GM18868 (cell line): ENCODE data around the gene ARSB.
"Not testable (repeated sequence)": the region's sequence is repeated elsewhere in the genome, so short reads cannot be mapped to it uniquely, and the experiment has no call there.

Source experiments
- ATAC-seq: cut with Tn5 transposase; IDR thresholded peaks from one replicate; pipeline ENCODE4 v1.9.1; 2021; ENCODE audit warnings: mild to moderate bottlenecking, moderate library complexity; ENCODE audit not compliant: unreplicated experiment

ARSB gene

DNA sequence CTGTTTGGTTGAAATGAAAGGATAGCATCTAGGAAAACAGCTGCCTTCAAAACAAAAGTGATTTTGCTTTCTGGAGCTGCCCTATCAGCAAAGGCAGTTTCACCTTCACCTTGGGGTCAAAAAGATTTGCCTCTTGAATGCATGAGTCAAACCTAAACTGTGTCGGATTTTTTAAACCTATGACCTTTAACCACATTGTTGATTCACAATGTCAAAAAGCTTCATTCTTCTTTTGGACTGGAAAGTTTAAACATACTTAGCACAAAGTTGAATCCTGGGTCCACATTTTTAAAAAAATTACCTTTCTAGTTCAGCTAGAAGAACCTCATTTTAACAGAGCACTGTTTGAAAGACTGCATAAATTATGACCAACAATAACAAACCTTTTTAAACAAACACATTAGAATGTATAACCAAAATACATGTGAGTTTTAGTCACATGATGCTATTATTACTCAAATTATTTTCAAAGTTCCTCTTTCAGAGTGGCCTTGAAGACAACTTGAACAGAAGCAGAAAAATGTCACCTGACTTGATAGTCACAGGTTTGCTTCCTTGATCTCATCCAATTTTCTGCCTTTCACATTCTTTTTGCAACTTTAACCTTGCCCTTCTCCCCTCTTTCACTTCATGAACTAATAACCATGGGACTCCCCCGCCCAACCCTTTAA, 226.8 kb downstream of the ARSB start:
- ATAC-seq, result peak; percentile 58

- ATAC-seq, result peak; percentile 34
Observed at GRCh38 chr5:78757269-78758053, 227.6 kb downstream of the ARSB start.

GRCh38 chr5:78756858-78757257, 228.3 kb downstream of the ARSB start:
- ATAC-seq, result no peak

GRCh38 chr5:78755822-78756429, 229.2 kb downstream of the ARSB start:
- no peak for ATAC-seq

DNA sequence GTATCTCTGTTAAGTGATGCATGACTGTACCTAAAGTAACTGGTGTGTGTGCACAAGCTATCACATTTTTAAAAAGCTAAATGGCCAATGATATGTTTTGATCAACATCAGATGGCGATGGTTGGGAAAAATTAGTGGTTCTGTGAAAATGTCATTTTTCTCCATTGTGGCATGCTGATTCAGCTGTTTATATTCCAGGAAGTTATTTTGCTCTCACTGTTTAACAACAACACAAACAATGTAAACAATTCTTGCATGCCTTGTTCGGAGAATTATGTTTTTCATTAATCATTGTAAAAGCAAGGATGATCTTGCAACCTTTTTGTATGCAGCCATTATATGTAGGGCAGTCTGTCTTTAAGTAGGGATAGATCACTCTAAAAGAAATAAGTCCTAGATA, 230.5 kb downstream of the ARSB start:
- ATAC-seq, result no peak

- ATAC-seq, result no peak
Observed at GRCh38 chr5:78753093-78753531, 232.0 kb downstream of the ARSB start.

- ATAC-seq, result no peak
Observed at GRCh38 chr5:78751872-78752271, 233.2 kb downstream of the ARSB start.

- no peak for ATAC-seq
Observed at GRCh38 chr5:78750281-78750680, 234.8 kb downstream of the ARSB start.

DNA sequence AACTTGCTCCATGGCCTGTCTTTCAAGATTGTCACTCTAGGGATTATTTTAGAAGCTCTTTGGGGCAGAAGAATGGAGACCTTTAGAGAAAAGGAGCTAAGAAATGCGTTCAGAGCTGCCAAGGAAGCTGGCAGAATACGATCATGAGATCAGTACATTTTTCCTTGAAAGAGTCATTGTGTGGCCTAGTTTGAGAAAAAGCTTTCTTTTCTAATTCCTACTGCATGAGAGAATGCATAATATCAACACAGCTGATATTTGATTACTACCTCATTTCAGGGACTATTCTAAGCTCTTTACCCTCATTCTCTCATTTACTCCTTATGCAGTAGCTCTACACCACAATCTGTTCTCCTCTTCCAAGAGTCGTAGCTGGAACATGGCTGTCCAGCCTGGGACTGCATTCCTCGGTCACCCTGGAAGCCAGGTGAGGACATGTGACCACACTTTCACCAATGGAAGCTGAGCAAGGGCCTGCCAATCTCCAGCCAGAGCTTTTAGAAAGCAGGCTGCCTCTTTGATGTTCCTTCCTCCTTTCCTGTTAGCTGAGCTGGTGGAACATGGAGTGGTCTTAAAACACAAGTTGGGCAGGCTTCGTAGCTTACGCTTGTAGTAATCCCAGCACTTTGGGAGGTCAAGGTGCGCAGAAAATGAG, 237.3 kb downstream of the ARSB start:
- ATAC-seq, result no peak

- ATAC-seq, result no peak
Observed at GRCh38 chr5:78747055-78747454, 238.1 kb downstream of the ARSB start.

- no peak for ATAC-seq
Observed at GRCh38 chr5:78746021-78746770, 238.9 kb downstream of the ARSB start.

- ATAC-seq, result no peak
Observed at GRCh38 chr5:78744951-78745534, 240.1 kb downstream of the ARSB start.

DNA sequence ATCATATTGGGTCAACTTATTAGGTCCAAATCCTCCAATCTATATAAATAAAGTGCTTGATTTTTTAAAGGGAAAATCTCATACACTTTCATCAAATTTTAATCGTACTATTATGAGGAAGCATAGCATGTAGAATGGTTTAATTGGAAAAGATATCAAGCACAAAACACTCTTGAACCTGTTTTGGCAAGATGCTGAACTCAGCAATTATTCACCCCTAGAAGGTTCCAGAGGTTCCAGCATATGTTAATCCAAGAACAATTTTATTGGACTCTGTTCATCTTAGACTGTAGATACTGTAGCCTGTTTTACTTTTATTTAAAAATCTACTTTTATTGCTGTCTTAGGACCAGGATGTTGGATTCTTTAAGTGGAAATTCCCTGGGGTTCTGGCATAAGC, 244.1 kb downstream of the ARSB start:
- ATAC-seq, result no peak

DNA sequence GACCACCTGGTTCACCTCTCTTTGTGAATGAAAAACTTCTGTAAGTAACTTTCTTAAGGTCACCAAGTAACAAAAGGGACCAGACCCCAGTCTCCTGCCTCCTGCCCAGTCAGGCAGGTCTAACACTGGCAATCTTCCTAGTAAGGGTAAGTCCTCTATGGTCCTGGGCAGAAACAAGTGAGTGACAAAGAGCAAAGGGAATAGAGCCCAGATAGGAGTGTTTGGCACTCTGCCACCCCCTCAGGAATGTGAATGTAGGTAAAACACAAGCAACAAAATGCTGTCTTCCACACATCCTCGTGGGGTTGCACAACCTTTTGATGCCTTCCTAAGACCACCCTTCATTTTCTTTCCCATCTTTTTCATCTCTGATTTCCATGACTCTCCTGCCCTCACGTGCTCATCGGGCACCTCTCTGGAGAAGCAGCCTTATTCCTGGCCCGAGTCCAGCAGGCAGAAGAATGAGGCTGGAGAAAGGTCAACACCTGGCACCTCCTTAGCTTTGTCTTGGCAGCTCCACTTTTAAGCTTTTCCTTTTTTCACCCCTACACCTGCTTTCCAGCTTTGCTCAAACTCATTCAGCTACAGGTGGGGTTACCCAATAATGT, 246.3 kb downstream of the ARSB start:
- no peak for ATAC-seq

- ATAC-seq, result no peak
Observed at GRCh38 chr5:78738104-78738503, 247.0 kb downstream of the ARSB start.

GRCh38 chr5:78735834-78736463, 249.2 kb downstream of the ARSB start:
- no peak for ATAC-seq

GRCh38 chr5:78734950-78735349, 250.2 kb downstream of the ARSB start:
- ATAC-seq, result no peak

DNA sequence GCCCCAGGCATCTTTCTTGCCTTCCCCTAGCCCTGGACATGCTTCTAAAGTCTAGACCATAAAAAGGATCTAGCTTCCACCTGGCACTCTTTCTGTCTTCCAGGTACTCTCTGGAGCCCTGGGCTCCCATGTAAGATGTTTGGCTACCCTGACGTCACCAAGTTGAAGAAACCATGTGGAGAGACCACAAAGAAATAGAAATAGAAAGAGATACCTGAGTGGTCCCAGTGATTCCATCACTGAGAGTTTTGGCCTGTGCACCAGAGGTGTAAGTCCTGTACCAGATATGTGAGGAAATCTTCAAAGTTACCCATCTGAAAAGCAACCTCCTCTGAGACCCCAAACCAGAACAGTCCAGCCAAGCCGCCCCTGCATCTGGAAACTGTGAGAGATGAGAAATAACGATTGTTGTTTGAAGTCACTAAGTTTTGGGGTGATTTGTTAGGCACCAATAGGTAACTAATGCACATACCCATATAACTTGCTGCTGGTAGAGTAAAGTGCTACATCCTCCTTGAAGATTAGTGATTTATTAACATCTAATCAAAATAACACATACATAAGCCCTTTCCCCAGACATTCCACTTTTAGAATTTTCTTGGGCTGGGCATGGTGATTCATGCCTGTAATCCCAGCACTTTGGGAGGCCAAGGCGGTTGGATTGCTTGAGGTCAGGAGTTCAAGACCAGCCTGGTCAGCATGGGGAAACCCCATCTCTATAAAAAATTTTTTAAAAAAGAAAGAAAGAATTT, 250.8 kb downstream of the ARSB start:
- no peak for ATAC-seq

DNA sequence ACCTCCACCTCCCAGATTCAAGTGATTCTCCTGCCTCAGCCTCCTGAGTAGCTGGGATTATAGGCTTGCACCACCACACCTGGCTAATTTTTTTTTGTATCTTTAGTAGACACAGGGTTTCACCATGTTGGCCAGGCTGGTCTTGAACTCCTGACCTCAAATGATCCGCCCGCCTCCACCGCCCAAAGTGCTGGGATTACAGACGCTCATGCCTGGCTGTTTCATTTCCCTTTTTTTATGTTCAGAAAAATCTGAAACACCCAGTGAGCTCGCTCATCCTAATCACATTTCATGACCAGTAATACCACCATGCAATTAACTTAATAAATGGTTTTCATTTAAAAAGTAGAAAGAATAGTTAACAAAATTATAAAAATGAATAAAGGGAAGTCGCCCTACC, 252.4 kb downstream of the ARSB start:
- ATAC-seq, result not testable (repeated sequence)
